Activated T-cell treated with anti-CD3 and anti-CD28 coated beads, Interleukin-2, amount 50 U/mL, for 72 hours (primary cell): ENCODE data around the gene ACLY. TPM values are rescaled to one million over a fixed set of nuclear protein-coding genes. Genes with fewer than 3 reads are reported as not detected.
"Not testable (repeated sequence)": the region's sequence is repeated elsewhere in the genome, so short reads cannot be mapped to it uniquely, and the experiment has no call there.

ENCODE experiments used
- ATAC-seq, 2 donors: fragments of 150-1000 bp; cut with Tn5 transposase; replicated peaks in 1 of 2; 2 replicates each; pipeline ENCODE4 v1.10.0; 2021; ENCODE audit warnings: moderate library complexity in 2 of 2, mild to moderate bottlenecking in 1 of 2
- DNase-seq, 2 donors: peaks; one replicate each; pipeline ENCODE4 v3.0.0; 2021 to 2022; ENCODE audit warnings: mixed read lengths in 1 of 2
- H3K27ac Mint-ChIP-seq: one replicate; pipeline ENCODE4 v1.8.0; 2022; ENCODE audit warnings: mild to moderate bottlenecking, moderate library complexity, mixed read lengths
- H3K27me3 Mint-ChIP-seq: one replicate; pipeline ENCODE4 v1.8.0; 2022; ENCODE audit warnings: low read depth, mixed read lengths
- H3K36me3 Mint-ChIP-seq, 2 donors: one replicate each; pipeline ENCODE4 v1.8.0; 2022; ENCODE audit warnings: mixed read lengths in 2 of 2, mild to moderate bottlenecking in 1 of 2; ENCODE audit not compliant: insufficient read depth in 2 of 2
- H3K4me1 Mint-ChIP-seq: one replicate; pipeline ENCODE4 v1.8.0; 2022; ENCODE audit warnings: low read depth, mixed read lengths
- H3K4me3 Mint-ChIP-seq, 2 donors: one replicate each; pipeline ENCODE4 v1.8.0; 2022; ENCODE audit warnings: mild to moderate bottlenecking in 2 of 2, mixed read lengths in 2 of 2, moderate library complexity in 2 of 2
- H3K9me3 Mint-ChIP-seq, 2 donors: one replicate each; pipeline ENCODE4 v1.8.0; 2022; ENCODE audit warnings: mixed read lengths in 2 of 2
- total RNA-seq, 2 donors: library from RNA; stranded (reverse); gene quantifications; one replicate each; pipeline ENCODE4 v1.2.3, GENCODE V29; 2022

The ACLY gene
- total RNA-seq, 2 donors from 2014 or later, result 124 to 129 TPM

DNA sequence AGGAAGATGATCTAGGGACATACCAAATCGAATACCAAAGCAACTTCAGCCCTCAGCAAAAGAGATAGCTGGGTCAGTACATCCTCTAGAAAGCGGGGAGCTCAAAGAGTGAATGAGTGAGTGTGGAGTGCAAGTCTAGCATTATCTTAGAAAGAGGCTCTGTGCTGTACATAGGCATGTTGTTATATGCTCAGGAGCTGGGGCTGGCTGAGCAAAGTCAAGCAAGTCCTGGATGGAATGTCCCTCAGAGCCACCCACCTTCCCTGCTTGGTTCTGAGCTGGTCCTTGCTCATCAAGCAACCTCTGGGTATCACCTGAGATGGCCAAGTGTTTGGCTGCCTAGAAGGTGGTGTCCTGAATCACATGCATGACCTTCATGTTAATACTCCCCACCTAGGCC lies 48.7 kb downstream of the ACLY start:
- peaks cover 42% of the 10 kb centered on the region for H3K4me1 Mint-ChIP-seq
- H3K36me3 Mint-ChIP-seq, result peaks cover 3 to 20% of the 10 kb centered on the region in 2 donors
- H3K27ac Mint-ChIP-seq, result peak overlapping the region; percentile 87
- H3K9me3 Mint-ChIP-seq, result no peaks in the 10 kb centered on the region
- DNase-seq, result no peak
- peak overlapping the region in 1 of 2 donors; percentile 66 for H3K4me3 Mint-ChIP-seq
- no peaks in the 10 kb centered on the region for H3K27me3 Mint-ChIP-seq
- ATAC-seq, result no peak

DNA sequence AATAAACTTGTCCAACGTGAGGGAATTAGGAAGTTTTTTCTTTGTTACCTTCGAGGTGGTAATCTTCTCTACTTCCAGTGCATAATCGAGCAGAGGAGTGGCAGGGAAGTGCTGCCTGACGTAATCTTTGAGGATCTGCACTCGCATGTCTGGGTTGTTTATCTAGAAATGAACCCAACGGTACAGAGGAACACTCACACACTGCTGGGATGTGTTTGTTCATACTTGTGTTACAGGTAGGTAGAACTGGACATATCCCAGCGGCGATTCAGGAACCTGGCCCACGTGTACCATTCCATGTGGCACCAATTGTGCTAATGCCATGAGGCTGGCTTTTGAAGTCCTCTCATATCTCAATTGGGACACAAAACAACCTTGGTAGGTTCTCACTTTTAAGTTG lies 49.3 kb downstream of the ACLY start:
- DNase-seq, result no peak
- Mint-ChIP-seq H3K27ac (peak overlapping the region; percentile 87), H3K36me3 (peaks cover 3 to 18% of the 10 kb centered on the region in 2 donors), H3K4me3 (peak overlapping the region; percentile 32 to 66), H3K4me1 (peaks cover 42% of the 10 kb centered on the region), H3K9me3 (no peaks in the 10 kb centered on the region), H3K27me3 (no peaks in the 10 kb centered on the region)
- no peak for ATAC-seq

DNA sequence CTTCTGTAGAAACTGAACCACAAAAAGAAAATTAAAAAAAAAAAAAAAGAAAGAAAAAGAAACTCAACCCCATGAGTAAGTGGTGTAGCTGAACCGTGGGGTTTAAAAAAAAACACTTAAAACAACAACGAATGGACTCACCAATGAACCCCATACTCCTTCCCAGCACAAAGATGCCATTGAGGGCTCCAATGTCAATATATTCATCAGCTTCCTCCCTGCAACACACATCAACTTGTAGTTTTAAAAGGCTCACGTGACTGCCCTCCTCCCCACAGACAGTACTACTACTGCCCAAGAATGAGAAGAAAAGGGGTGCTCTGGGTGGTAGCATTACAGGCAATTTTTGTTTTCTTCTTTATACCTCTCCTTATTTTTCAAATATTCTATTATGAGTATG lies 50.2 kb downstream of the ACLY start:
- H3K9me3 Mint-ChIP-seq, result no peaks in the 10 kb centered on the region

DNA sequence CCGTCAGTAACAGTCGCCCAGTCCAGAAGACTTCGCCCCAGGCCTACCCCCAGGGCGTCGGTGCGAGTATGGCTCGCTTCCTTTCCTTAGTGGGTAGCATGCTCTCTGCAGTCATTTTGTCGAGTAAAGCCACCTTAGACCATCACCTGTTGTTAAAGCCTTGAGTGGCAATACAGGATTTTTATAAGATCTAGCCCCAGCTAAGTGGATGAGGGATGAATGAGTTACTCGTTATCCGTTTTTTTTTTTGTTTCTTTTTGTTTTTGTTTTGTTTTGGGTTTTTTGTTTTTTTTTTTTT lies 53.2 kb downstream of the ACLY start:
- peak overlapping the region; percentile 62 for H3K27ac Mint-ChIP-seq
- H3K36me3 Mint-ChIP-seq, result peaks cover 0 to 5% of the 10 kb centered on the region in 2 donors
- no peak overlapping the region for H3K4me3 Mint-ChIP-seq
- H3K4me1 Mint-ChIP-seq, result peaks cover 44% of the 10 kb centered on the region
- H3K9me3 Mint-ChIP-seq, result no peaks in the 10 kb centered on the region
- no peaks in the 10 kb centered on the region for H3K27me3 Mint-ChIP-seq
- ATAC-seq (no peak), DNase-seq (no peak)

More for the DNA sequence above, 50.2 kb downstream of the ACLY start:
- DNase-seq, result no peak
- H3K27ac Mint-ChIP-seq, result peak overlapping the region; percentile 87
- peaks cover 42% of the 10 kb centered on the region for H3K4me1 Mint-ChIP-seq
- H3K27me3 Mint-ChIP-seq, result no peaks in the 10 kb centered on the region
- peak overlapping the region; percentile 52 to 66 for H3K4me3 Mint-ChIP-seq
- peaks cover 3 to 18% of the 10 kb centered on the region in 2 donors for H3K36me3 Mint-ChIP-seq
- ATAC-seq, result peak; percentile 1 to 11

DNA sequence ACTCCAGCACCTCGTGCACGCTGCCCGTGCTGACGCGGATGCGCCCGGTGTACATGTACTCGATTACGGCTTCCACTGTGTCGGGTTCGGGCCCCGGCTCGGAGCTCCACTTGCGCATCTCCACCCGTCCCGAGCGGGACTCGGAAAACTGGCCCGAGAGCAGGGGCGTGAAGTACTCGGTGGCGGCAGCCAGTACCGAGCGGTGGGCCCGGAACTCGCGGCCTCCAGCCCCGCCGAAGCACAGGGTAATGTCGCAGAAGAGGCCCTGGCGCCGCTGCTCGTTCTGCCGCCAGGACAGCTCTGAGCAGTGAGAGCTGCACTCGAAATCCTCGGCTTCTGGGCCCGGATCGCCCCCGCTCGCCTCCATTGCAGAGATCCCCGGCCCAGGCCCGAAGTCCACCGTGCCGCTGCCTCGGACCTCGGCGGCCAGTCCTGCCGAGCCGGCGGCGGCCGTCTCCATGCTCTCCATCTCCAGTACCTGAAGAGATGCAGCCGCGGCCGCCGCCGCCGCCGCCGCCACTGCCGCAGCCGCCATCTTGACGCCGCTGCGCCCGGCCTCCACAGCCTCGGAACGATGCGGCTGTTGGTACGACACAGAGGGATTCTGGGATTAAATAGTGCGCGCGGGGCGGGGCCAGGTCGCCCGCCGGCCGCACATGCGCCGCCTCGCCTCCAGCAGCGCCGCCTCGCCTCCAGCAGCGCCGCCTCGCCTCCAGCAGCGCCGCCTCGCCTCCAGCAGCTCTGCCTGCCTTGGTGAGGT lies 53.7 kb downstream of the ACLY start, which contains the start of gene KLHL11:
KLHL11 (minus strand) TSS at position 588 of the 760 bp plus-strand sequence; CDS start at position 535, 53 bp downstream.
- ATAC-seq, result peak; percentile 88 to 91
- H3K4me1 Mint-ChIP-seq, result peaks cover 41% of the 10 kb centered on the region
- no peaks in the 10 kb centered on the region for H3K9me3 Mint-ChIP-seq
- peaks cover 0 to 5% of the 10 kb centered on the region in 2 donors for H3K36me3 Mint-ChIP-seq
- H3K4me3 Mint-ChIP-seq, result no peak within 1 kb of the TSS
- no peaks in the 10 kb centered on the region for H3K27me3 Mint-ChIP-seq
- DNase-seq, result peak; percentile 91 to 92
- H3K27ac Mint-ChIP-seq, result peak within 1 kb of the TSS; percentile 62

DNA sequence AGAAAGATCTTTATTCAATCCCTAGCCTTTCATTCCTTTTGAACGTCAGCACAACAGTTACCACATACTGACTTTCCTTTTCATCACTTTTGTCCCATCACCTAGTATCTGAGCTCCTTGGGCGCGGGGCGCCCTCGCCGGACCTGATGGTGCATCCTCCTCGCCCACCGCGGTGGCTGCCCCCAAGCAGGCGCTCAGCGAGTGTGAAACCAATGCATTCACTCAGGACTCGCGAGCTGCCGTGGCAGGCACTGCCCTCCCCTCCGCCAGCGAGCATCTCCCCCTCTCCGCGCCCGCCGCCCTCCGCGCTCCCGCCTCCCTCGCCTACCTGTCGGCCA lies 54.3 kb downstream of the ACLY start:
- no peak overlapping the region for H3K27ac Mint-ChIP-seq
- H3K27me3 Mint-ChIP-seq, result no peaks in the 10 kb centered on the region
- peaks cover 0 to 5% of the 10 kb centered on the region in 2 donors for H3K36me3 Mint-ChIP-seq
- DNase-seq (no peak), ATAC-seq (no peak)
- H3K9me3 Mint-ChIP-seq, result no peaks in the 10 kb centered on the region
- peaks cover 35% of the 10 kb centered on the region for H3K4me1 Mint-ChIP-seq
- H3K4me3 Mint-ChIP-seq, result no peak overlapping the region

DNA sequence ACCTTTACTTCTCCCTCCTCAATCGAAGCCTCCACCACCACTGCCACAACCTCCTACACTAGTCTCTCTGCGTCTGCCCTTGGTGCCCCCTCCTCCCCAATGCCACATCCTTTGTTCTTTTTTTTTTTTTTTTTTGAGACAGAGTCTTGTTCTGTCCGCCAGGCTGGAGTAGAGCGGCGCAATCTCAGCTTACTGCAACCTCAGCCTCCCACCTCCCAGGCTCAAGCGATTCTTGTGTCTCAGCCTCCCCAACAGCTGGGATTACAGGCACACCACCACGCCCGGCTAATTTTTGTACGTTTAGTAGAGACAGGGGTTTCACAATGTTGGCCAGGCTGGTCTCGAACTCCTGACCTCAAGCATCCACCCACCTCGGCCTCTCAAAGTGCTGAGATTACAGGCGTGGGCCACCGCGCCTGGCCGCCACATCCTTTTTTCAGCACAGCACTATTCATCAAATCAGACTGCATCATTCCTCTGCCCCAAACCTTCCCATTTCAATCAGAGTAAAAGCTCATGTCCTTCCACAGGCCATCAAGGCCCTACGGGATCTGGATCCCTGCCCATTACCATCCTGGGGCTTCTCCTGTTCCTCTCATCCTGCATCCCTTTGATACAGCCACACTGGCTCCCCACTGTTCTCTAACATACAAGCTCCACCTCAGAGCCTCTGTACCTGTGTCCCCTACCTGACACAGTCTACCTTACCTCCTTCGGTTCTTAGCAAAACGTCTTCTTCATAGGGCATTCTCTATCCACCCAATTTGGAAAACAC lies 55.5 kb downstream of the ACLY start:
- DNase-seq (peak; percentile 54 to 58), ATAC-seq (peak; percentile 44 to 46)
- Mint-ChIP-seq H3K9me3 (no peaks in the 10 kb centered on the region), H3K4me1 (peaks cover 28% of the 10 kb centered on the region), H3K36me3 (peaks cover 0 to 5% of the 10 kb centered on the region in 2 donors), H3K4me3 (no peak overlapping the region), H3K27me3 (no peaks in the 10 kb centered on the region), H3K27ac (no peak overlapping the region)

DNA sequence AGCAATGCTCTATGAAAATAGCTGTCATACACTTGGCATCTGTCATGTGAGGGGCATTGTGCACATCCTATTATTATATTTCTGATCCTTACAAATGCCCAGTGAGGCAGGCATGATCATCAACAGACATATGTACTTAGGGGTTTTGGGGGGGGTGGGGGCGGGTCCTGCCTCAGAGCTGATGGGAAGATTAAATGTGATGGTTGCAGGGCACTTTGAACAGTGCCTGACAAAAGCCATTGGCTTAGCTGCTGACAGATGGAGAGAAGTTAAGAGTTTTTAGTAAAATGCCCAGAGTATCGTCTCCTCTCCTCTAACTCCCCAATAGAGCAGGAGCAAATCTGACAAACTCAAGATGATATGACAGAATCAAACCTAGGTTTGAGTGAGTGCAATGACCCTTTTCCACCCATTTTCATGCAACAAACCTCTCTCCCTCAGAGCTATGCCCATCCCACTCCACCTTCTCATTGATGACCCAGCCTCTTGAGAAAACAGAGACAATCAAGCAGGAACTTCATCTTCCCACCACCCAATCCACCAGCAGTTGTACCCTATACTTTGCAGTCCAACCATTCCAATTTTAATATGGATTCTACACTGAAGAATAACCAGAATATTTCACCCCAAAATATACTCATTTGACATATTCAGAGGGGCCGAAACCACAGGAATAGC lies 58.4 kb downstream of the ACLY start:
- ATAC-seq (no peak), DNase-seq (no peak)
- no peaks in the 10 kb centered on the region for H3K36me3 Mint-ChIP-seq
- H3K4me3 Mint-ChIP-seq, result peak overlapping the region in 1 of 2 donors; percentile 20
- H3K4me1 Mint-ChIP-seq, result peaks cover 21% of the 10 kb centered on the region
- peak overlapping the region; percentile 14 for H3K27ac Mint-ChIP-seq
- no peaks in the 10 kb centered on the region for H3K9me3 Mint-ChIP-seq
- no peaks in the 10 kb centered on the region for H3K27me3 Mint-ChIP-seq

DNA sequence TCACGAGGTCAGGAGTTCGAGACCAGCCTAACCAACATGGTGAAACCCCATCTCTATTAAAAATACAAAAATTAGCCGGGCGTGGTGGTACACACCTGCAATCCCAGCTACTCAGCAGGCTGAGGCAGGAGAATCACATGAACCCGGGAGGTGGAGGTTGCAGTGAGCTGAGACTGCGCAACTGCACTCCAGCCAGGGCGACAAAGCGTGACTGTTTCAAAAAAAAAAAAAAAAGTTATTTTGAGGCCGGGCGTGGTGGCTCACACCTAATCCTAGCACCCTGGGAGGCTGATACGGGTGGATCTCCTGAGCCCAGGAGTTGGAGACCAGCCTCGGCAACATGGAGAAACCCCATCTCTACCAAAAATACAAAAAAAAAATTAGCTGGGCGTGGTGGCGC lies 67.4 kb downstream of the ACLY start:
- H3K27me3 Mint-ChIP-seq, DNase-seq, H3K27ac Mint-ChIP-seq, ATAC-seq, H3K36me3 Mint-ChIP-seq, H3K4me3 Mint-ChIP-seq, H3K9me3 Mint-ChIP-seq: not testable (repeated sequence)
- peaks cover 42% of the 10 kb centered on the region for H3K4me1 Mint-ChIP-seq

DNA sequence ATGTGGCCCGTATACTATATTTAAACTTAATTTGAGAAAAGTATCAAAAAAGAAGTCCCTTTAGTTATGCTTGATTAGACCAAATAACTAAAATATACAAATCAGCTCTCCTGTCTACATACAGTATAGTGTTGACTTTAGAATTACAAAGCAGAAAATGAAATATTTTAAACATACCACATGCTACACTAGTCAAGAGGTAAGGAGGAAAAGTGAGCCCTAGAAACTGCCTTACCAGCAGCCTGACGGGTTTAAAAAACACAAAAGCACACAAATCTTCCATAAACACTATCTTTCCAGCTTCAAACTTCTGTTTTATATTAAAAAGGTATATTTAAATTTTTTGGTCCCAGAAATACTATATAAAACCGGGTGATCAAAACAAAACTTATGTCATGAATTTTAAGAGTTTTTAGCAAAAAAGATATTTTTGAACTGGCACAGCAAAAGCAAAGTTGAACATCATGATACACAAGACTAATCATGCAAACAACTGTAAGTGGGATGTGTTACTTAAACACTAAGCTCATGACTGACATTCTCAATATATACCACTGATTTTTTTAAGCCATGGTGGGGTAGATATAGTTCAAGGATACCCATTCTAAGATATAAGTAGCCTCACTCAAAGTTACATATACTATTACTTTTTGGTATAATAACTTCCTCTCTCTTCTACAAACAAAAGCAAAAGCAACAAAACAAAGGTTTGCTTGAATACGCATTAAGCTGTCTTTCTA lies 69.3 kb downstream of the ACLY start:
- no peak overlapping the region for H3K27ac Mint-ChIP-seq
- H3K4me1 Mint-ChIP-seq, result peaks cover 42% of the 10 kb centered on the region
- H3K36me3 Mint-ChIP-seq, result peaks cover 2 to 6% of the 10 kb centered on the region in 2 donors
- H3K9me3 Mint-ChIP-seq, result no peaks in the 10 kb centered on the region
- no peak for ATAC-seq
- no peak for DNase-seq
- no peak overlapping the region for H3K4me3 Mint-ChIP-seq
- H3K27me3 Mint-ChIP-seq, result no peaks in the 10 kb centered on the region

DNA sequence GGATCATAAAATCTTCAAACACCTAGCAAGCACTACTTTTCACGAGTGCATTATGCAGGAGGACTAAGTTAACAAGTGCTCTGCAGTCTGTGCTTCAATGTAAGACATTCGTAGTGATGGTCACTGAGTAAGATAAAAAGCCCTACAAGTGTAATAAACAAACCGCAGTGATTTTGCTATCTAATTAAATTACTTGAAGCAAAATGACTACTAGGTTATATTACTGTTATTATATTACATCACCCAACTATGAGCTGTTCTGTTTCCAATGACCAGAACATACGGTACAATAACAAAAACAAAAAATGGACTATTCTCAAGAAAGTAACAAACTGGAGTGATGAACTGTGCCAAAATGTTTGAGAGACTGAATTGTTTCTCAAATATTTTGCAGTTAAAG lies 70.0 kb downstream of the ACLY start:
- no peak for DNase-seq
- Mint-ChIP-seq H3K9me3 (no peaks in the 10 kb centered on the region), H3K36me3 (peaks cover 2 to 5% of the 10 kb centered on the region in 2 donors)

DNA sequence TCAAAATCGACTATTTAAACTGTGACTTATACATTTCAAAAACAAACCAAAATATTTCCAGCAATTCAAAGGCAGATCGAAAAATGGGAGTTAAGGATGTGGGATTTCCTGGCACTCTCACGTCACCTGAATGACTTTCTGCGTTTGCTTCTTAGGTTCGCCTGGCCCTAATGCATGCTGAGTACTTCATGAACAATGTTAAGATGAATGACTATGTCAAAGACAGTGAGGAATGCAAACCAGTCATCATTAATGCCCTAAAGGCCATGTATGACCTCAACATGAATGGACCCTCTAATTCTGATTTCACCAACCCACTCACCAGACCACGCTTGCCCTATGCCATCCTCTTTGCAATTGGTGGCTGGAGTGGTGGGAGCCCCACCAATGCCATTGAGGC lies 73.8 kb downstream of the ACLY start:
- Mint-ChIP-seq H3K27ac (no peak overlapping the region), H3K36me3 (peaks cover 0 to 2% of the 10 kb centered on the region in 2 donors), H3K9me3 (no peaks in the 10 kb centered on the region), H3K4me3 (no peak overlapping the region), H3K4me1 (peaks cover 11% of the 10 kb centered on the region), H3K27me3 (no peaks in the 10 kb centered on the region)
- no peak for DNase-seq
- ATAC-seq, result no peak

More for the DNA sequence above, 70.0 kb downstream of the ACLY start:
- H3K4me1 Mint-ChIP-seq, result peaks cover 41% of the 10 kb centered on the region
- ATAC-seq, result no peak
- no peak overlapping the region for H3K4me3 Mint-ChIP-seq
- H3K27me3 Mint-ChIP-seq, result no peaks in the 10 kb centered on the region
- no peak overlapping the region for H3K27ac Mint-ChIP-seq
